Glutamatergic neuron (in vitro differentiated cells): ENCODE measurements around the gene MTF1. TPM values are rescaled to one million over a fixed set of nuclear protein-coding genes. Genes with fewer than 3 reads are reported as not detected.

ENCODE experiments used
- DNase-seq: peaks from one replicate; pipeline ENCODE4 v3.0.0; 2022
- H3K27ac Mint-ChIP-seq: one replicate; pipeline ENCODE4 v1.8.0; 2020; ENCODE audit warnings: mild to moderate bottlenecking, mixed read lengths, inconsistent platforms; ENCODE audit not compliant: unreplicated experiment
- H3K27me3 Mint-ChIP-seq: one replicate; pipeline ENCODE4 v1.8.0; 2020; ENCODE audit warnings: mild to moderate bottlenecking, moderate library complexity, mixed read lengths, inconsistent platforms; ENCODE audit not compliant: unreplicated experiment
- H3K36me3 Mint-ChIP-seq: one replicate; pipeline ENCODE4 v1.8.0; 2020; ENCODE audit warnings: mild to moderate bottlenecking, mixed read lengths, inconsistent platforms; ENCODE audit not compliant: unreplicated experiment
- H3K4me1 Mint-ChIP-seq: one replicate; pipeline ENCODE4 v1.8.0; 2020; ENCODE audit warnings: mild to moderate bottlenecking, low read depth, mixed read lengths, inconsistent platforms; ENCODE audit not compliant: unreplicated experiment
- H3K4me3 Mint-ChIP-seq: one replicate; pipeline ENCODE4 v1.8.0; 2020; ENCODE audit warnings: mild to moderate bottlenecking, mixed read lengths, inconsistent platforms; ENCODE audit not compliant: unreplicated experiment
- H3K9me3 Mint-ChIP-seq: one replicate; pipeline ENCODE4 v1.8.0; 2020; ENCODE audit warnings: mild to moderate bottlenecking, moderate library complexity, mixed read lengths, inconsistent platforms; ENCODE audit not compliant: unreplicated experiment
- CTCF ChIP-seq: fragments of 200-600 bp; sonication (generic); IDR thresholded peaks from one replicate; pipeline ENCODE4 v1.5.0; 2021; ENCODE audit not compliant: partially characterized antibody, unreplicated experiment
- total RNA-seq: library from RNA; stranded (reverse); fragmentation: NEBNext Ultra II Directional; extraction: Animal tissue kit (Norgen Biotek cat#: 25700); gene quantifications from one replicate; pipeline ENCODE4 v1.2.1, GENCODE V29; 2021; ENCODE audit not compliant: unreplicated experiment

Gene MTF1
- total RNA-seq, 1 donor from 2014 or later, result 15.5 TPM

GRCh38 chr1:37844536-37844935 is 14.9 kb downstream of the MTF1 start:
- Mint-ChIP-seq H3K36me3 (no peaks in the 10 kb centered on the region), H3K27me3 (peaks cover 4% of the 10 kb centered on the region), H3K4me3 (no peak overlapping the region), H3K4me1 (no peaks in the 10 kb centered on the region), H3K9me3 (no peaks in the 10 kb centered on the region), H3K27ac (no peak overlapping the region)
- DNase-seq, result no peak
- TF ChIP-seq CTCF, result no peak

GRCh38 chr1:37841652-37842051 is 17.7 kb downstream of the MTF1 start:
- H3K4me1 Mint-ChIP-seq, result no peaks in the 10 kb centered on the region
- no peak overlapping the region for H3K27ac Mint-ChIP-seq
- no peak for DNase-seq
- H3K36me3 Mint-ChIP-seq, result no peaks in the 10 kb centered on the region
- TF ChIP-seq CTCF, result no peak
- H3K9me3 Mint-ChIP-seq, result no peaks in the 10 kb centered on the region
- peaks cover 4% of the 10 kb centered on the region for H3K27me3 Mint-ChIP-seq
- no peak overlapping the region for H3K4me3 Mint-ChIP-seq

- Mint-ChIP-seq H3K4me3 (no peak overlapping the region), H3K36me3 (no peaks in the 10 kb centered on the region), H3K9me3 (no peaks in the 10 kb centered on the region), H3K27me3 (peaks cover 3% of the 10 kb centered on the region), H3K4me1 (no peaks in the 10 kb centered on the region), H3K27ac (no peak overlapping the region)
- DNase-seq, result no peak
- no peak for TF ChIP-seq CTCF
Observed at GRCh38 chr1:37840711-37841110, 18.7 kb downstream of the MTF1 start.

- H3K4me3 Mint-ChIP-seq, result no peak overlapping the region
- no peak overlapping the region for H3K27ac Mint-ChIP-seq
- no peaks in the 10 kb centered on the region for H3K9me3 Mint-ChIP-seq
Observed at GRCh38 chr1:37839676-37840075, 19.7 kb downstream of the MTF1 start.

GRCh38 chr1:37836788-37837187 is 22.6 kb downstream of the MTF1 start:
- Mint-ChIP-seq H3K4me3 (no peak overlapping the region), H3K27me3 (peaks cover 3% of the 10 kb centered on the region), H3K9me3 (no peaks in the 10 kb centered on the region), H3K4me1 (no peaks in the 10 kb centered on the region), H3K36me3 (peaks cover 4% of the 10 kb centered on the region), H3K27ac (no peak overlapping the region)
- DNase-seq, result no peak
- TF ChIP-seq CTCF, result no peak

More at GRCh38 chr1:37839676-37840075, 19.7 kb downstream of the MTF1 start:
- Mint-ChIP-seq H3K36me3 (peaks cover 2% of the 10 kb centered on the region), H3K4me1 (no peaks in the 10 kb centered on the region), H3K27me3 (peaks cover 3% of the 10 kb centered on the region)
- DNase-seq, result no peak
- no peak for TF ChIP-seq CTCF
